HG03378 (cell line): Measurements from ENCODE around the gene SPA17.

ENCODE experiments used
- ATAC-seq: cut with Tn5 transposase; IDR thresholded peaks from one replicate; pipeline ENCODE4 v1.9.1; 2021; ENCODE audit warnings: mild to moderate bottlenecking, moderate library complexity; ENCODE audit not compliant: unreplicated experiment

The SPA17 gene

GRCh38 chr11:124673333-124674167, at the start of gene SPA17, which contains the start of gene SIAE:
SPA17 (plus strand) TSS chr11:124673904; CDS start chr11:124675265, 1,361 bp downstream.
SIAE (minus strand) TSS chr11:124673739; CDS start chr11:124673708, 31 bp downstream.
- ATAC-seq, result peak; percentile 68

- no peak for ATAC-seq
Observed at GRCh38 chr11:124625504-124626168, 48.1 kb upstream of the SPA17 start.

- ATAC-seq, result no peak
Observed at GRCh38 chr11:124627546-124627945, 46.2 kb upstream of the SPA17 start.

- ATAC-seq, result no peak
Observed at GRCh38 chr11:124629961-124630360, 43.7 kb upstream of the SPA17 start.

DNA sequence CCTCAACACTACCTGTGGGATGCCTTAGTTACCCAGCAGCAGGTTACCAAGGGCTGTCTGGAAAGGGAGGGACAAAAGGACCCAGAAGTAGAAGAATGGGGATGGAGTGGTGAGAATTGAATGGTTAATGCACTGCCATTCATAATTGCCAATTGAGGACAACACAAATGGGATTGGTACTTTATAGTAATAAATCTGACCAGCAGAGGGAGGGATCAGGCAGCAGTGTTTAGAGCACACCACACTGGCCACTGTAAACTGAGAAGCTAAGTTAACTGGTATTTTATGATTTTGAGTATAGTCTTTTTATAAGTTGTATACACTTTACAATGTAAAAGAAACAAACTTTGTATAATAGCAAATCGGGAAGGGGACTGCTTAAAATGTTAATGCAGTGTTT, 40.3 kb upstream of the SPA17 start:
- no peak for ATAC-seq

DNA sequence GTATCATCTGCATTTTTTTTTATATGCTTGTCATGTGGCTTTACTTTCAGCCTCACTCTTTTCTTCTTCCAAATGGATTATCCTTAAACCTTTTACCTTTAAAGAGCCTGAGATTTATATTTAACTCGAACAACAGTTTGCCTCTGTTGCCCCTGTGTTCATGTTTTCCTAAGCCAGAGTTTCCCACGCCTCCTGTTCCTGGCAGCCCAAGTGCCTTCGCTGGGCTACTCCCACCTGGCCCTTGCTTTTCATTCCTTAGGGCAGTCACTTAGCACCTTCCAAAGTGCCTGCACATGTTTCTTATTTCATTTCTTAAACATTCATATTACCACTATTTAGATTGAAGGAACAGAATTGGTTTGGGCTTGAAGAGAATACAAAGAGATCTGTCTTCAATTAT, 37.8 kb upstream of the SPA17 start:
- no peak for ATAC-seq

DNA sequence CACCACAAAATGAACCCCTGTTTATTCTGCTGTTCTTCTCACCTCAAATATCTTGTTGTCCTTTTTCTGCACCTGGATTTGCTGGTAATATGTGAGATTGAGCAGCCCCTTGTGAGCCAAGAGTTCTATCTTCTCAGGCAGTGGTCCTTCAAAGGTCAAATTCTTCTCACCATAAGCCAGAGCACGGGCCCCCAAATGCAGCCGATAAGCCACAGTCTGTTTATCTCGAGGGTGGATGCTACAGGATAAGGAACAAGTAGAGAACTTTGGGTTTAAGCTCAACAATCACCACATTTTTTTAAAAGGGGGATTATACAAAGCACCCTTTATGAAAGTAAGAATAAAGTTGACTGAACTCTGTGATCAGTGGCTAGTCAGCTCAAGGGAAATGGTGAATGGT, 35.2 kb upstream of the SPA17 start:
- ATAC-seq, result no peak

DNA sequence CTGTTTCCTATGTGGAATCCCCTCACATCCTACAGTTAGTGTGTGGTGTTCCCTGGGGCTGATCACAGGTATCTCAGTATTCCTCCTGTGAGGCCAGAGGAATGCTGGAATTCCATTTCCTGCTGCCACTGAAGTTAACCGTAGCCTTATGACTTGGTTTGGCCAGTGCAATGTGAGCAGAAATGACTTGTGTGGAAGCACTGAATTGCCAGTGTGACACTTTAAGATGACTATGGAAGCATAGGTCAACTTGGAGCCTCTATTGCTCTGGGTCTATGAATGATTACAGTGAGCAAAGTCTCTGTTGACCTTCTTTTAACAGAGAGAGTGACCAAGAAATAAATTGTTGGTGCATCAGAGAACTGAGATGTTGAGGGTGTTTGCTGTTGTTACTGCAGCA, 34.5 kb upstream of the SPA17 start:
- ATAC-seq, result no peak

GRCh38 chr11:124640666-124641065, 33.0 kb upstream of the SPA17 start:
- ATAC-seq, result no peak

DNA sequence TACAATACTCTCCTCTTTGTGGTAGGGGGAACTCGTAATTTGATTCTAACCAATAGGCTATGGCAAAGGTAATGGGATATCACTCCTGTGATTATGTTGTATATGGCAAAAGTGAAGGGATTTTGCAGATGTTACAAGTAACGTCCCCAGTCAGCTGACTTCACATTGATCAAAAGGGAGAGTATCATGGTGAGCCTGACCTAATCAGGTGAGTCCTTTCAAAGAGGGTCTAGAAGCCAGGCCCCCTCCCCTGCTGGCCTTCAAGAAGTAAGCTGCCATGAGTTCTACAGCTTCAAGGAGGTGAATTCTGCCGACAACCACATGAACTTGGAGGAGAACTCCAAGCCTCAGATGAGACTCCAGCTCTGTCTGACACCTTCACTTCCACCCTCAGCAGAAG, 31.1 kb upstream of the SPA17 start:
- ATAC-seq, result no peak

GRCh38 chr11:124643042-124643604, 30.6 kb upstream of the SPA17 start:
- no peak for ATAC-seq

- no peak for ATAC-seq
Observed at GRCh38 chr11:124643605-124644425, 29.9 kb upstream of the SPA17 start.

DNA sequence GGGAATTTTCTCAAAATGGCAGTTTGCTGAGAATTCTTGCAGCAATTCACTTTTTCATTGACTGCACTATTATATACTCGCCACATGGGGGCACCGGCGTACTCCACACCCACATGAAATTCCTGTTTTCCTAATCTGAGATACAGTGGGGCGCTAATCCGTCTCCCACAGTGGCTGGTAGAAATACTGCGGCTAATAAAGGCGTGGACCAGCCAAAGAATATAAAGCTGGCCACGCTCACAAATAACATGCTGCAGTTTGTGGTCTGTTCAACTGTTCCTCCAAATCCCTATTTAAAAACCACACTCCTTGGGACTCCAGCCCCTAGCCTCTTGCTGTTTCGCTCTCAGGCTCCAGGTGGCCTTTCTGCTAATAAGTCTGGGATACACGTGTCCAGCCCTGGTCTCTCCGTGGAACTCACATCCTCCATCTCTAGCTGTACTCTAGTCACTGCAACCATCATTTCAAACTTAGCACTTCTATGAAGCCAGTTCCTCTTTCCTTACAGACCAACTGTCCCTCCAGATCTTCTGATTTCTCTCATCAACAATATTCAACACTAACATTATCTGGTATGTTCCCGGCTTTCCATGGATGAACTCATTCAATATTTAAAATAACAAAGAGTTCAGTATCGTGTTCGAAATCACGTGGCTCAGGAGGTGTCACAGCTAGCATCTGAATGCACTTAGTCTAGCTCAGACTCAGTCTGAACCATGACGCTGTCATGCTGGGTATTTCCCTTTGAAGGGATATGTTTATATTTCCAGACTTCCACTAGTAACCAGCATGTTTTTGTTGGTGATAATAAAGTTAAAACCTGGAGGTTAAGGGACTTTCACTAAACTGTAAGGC, 29.1 kb upstream of the SPA17 start:
- peak; percentile 46 for ATAC-seq

DNA sequence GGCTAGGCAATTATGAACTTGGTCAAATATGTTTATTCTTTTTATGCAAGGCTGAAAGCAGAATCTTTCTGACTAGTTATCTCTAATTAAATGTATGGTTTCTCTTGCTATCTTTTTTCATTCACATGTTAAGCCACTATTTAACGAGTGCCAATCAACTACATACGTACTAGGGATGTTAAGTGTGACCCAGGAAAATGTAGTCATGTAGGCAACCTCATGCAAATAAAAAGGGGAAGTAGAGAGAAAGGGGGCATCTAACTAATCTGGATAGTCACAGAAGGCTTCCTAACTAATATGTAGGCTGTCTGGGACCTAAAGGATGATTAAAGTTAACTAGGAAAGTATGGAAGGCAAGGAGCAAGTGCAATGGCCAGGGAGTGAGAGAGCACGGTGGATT, 27.6 kb upstream of the SPA17 start:
- peak; percentile 45 for ATAC-seq

- ATAC-seq, result no peak
Observed at GRCh38 chr11:124648610-124649009, 25.1 kb upstream of the SPA17 start.

- no peak for ATAC-seq
Observed at GRCh38 chr11:124656774-124657630, 16.7 kb upstream of the SPA17 start.

GRCh38 chr11:124657904-124658303, 15.8 kb upstream of the SPA17 start:
- no peak for ATAC-seq

DNA sequence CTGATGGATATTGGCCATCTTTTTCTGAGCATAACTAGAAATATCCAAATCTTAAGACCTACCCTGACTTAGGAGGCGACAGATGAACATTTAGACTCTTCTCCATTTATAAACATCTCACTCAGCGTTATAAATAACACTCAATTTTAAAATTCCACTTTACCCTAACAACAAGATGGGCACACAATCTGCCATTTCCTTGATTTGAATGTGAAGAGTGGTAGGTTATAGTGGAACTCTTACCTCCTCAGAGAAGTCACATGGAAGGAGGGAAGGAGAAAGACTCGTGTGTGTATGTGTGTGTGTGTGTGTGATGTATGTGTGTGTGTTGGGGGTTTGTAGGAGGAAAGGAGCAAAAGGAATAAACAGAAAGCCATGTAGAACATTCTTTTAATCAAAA, 15.2 kb upstream of the SPA17 start:
- no peak for ATAC-seq

- no peak for ATAC-seq
Observed at GRCh38 chr11:124658986-124659385, 14.7 kb upstream of the SPA17 start.
